ENCODE results near the gene TREH. TPM values are rescaled to one million over a fixed set of nuclear protein-coding genes. Genes with fewer than 3 reads are reported as not detected.
A peak's percentile ranks its signal among the peaks of the same experiment; 100 is the strongest.

Gene TREH
- total and polyA plus RNA-seq, 8 donors, result 0.45 to 2.2 (median 1.1) TPM; not detected in 4

- no peaks in the 10 kb centered on the region for H3K9me3 ChIP-seq
- H3K4me1 ChIP-seq, result peaks cover 4 to 62% (median 34%) of the 10 kb centered on the region in 4 donors
- TF ChIP-seq POLR2AphosphoS5 (IDR thresholded peaks at IDR 0.05), result no peak
- TF ChIP-seq EP300 (IDR thresholded peaks at IDR 0.05), result no peak
- TF ChIP-seq POLR2A (IDR thresholded peaks at IDR 0.05), result no peak
- TF ChIP-seq CTCF (IDR thresholded peaks at IDR 0.05), result no peak
- intact Hi-C loops (cut with DNase I; ENCODE audit: low total_unique reads), result no loop called here
- H3K4me3 ChIP-seq, result no peak overlapping the region
- no peak for DNase-seq
- 93 to 96% (median 95%) methylated on average over 15 to 20 of the region's 20 CpGs for WGBS, 5 donors
- no peak overlapping the region for H3K27ac ChIP-seq
- H3K27me3 ChIP-seq, result no peaks in the 10 kb centered on the region
- H3K36me3 ChIP-seq, result peaks cover 56 to 81% (median 71%) of the 10 kb centered on the region in 4 donors
Observed at GRCh38 chr11:118628031-118628430, 51.4 kb downstream of the TREH start.

- H3K27ac ChIP-seq, result no peak overlapping the region
- no peak for TF ChIP-seq CTCF (IDR thresholded peaks at IDR 0.05)
- no peak for TF ChIP-seq POLR2AphosphoS5 (IDR thresholded peaks at IDR 0.05)
- TF ChIP-seq POLR2A (IDR thresholded peaks at IDR 0.05), result no peak
- TF ChIP-seq EP300 (IDR thresholded peaks at IDR 0.05), result no peak
Observed at GRCh38 chr11:118627566-118627965, 51.9 kb downstream of the TREH start.

GRCh38 chr11:118625976-118626375 is 53.5 kb downstream of the TREH start:
- Histone ChIP-seq H3K27ac (no peak overlapping the region), H3K27me3 (peaks cover 0 to 4% (median 0%) of the 10 kb centered on the region in 3 donors), H3K4me1 (peaks cover 25 to 68% (median 49%) of the 10 kb centered on the region in 4 donors), H3K36me3 (peaks cover 42 to 64% (median 54%) of the 10 kb centered on the region in 4 donors), H3K4me3 (no peak overlapping the region), H3K9me3 (no peaks in the 10 kb centered on the region)
- no peak for TF ChIP-seq POLR2AphosphoS5 (IDR thresholded peaks at IDR 0.05)
- TF ChIP-seq EP300 (IDR thresholded peaks at IDR 0.05), result no peak
- TF ChIP-seq POLR2A (IDR thresholded peaks at IDR 0.05), result no peak
- TF ChIP-seq CTCF (IDR thresholded peaks at IDR 0.05), result no peak
- WGBS, 5 donors, result 70 to 88% (median 73%) methylated on average over 2 of the region's 2 CpGs
- intact Hi-C loops (cut with DNase I; ENCODE audit: low total_unique reads), result no loop called here
- DNase-seq, result peak in 1 of 2 donors; percentile 47

More at GRCh38 chr11:118627566-118627965, 51.9 kb downstream of the TREH start:
- no peak for DNase-seq
- Histone ChIP-seq H3K36me3 (peaks cover 56 to 80% (median 70%) of the 10 kb centered on the region in 4 donors), H3K4me1 (peaks cover 9 to 67% (median 38%) of the 10 kb centered on the region in 4 donors), H3K27me3 (no peaks in the 10 kb centered on the region), H3K9me3 (no peaks in the 10 kb centered on the region), H3K4me3 (no peak overlapping the region)
- 91 to 97% (median 94%) methylated on average over 10 of the region's 10 CpGs for WGBS, 5 donors
- intact Hi-C loops (cut with DNase I; ENCODE audit: low total_unique reads), result no loop called here

- peaks cover 0 to 5% (median 0%) of the 10 kb centered on the region in 3 donors for H3K27me3 ChIP-seq
- whole genome bisulfite sequencing, 5 donors, result 49 to 60% (median 54%) methylated on average over 4 to 6 of the region's 6 CpGs
- DNase-seq, result peak in 1 of 2 donors; percentile 37
- no peak overlapping the region for H3K4me3 ChIP-seq
- H3K4me1 ChIP-seq, result peaks cover 33 to 68% (median 52%) of the 10 kb centered on the region in 4 donors
- TF ChIP-seq POLR2AphosphoS5 (IDR thresholded peaks at IDR 0.05), result no peak
- no peak for TF ChIP-seq CTCF (IDR thresholded peaks at IDR 0.05)
- no peak for TF ChIP-seq POLR2A (IDR thresholded peaks at IDR 0.05)
- no peak for TF ChIP-seq EP300 (IDR thresholded peaks at IDR 0.05)
- intact Hi-C loops (cut with DNase I; ENCODE audit: low total_unique reads), result no loop called here
- no peak overlapping the region for H3K27ac ChIP-seq
- peaks cover 42 to 56% (median 51%) of the 10 kb centered on the region in 4 donors for H3K36me3 ChIP-seq
- H3K9me3 ChIP-seq, result no peaks in the 10 kb centered on the region
Observed at GRCh38 chr11:118625036-118625690, 54.3 kb downstream of the TREH start.

All from stomach (tissue), 9 donors.